ENCODE data around the gene FIBCD1.

The FIBCD1 gene

GRCh38 chr9:130931508-130932254, 7.4 kb downstream of the FIBCD1 start:
- DNase-seq (ENCODE audit: low read depth): no peak
- no peak overlapping the region for H3K4me3 ChIP-seq (ENCODE audit: low read depth, low read length)
- TF ChIP-seq, protein P1, sequence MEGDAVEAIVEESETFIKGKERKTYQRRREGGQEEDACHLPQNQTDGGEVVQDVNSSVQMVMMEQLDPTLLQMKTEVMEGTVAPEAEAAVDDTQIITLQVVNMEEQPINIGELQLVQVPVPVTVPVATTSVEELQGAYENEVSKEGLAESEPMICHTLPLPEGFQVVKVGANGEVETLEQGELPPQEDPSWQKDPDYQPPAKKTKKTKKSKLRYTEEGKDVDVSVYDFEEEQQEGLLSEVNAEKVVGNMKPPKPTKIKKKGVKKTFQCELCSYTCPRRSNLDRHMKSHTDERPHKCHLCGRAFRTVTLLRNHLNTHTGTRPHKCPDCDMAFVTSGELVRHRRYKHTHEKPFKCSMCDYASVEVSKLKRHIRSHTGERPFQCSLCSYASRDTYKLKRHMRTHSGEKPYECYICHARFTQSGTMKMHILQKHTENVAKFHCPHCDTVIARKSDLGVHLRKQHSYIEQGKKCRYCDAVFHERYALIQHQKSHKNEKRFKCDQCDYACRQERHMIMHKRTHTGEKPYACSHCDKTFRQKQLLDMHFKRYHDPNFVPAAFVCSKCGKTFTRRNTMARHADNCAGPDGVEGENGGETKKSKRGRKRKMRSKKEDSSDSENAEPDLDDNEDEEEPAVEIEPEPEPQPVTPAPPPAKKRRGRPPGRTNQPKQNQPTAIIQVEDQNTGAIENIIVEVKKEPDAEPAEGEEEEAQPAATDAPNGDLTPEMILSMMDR (conservative IDR thresholded peaks at IDR 0.05; ENCODE audit: low read depth, low read length): no peak

GRCh38 chr9:130930804-130931349, 8.2 kb downstream of the FIBCD1 start:
- DNase-seq (ENCODE audit: low read depth): no peak

GRCh38 chr9:130930132-130930803, 8.8 kb downstream of the FIBCD1 start:
- TF ChIP-seq, protein P1 (conservative IDR thresholded peaks at IDR 0.05; ENCODE audit: low read depth, low read length): no peak
- no peak overlapping the region for H3K4me3 ChIP-seq (ENCODE audit: low read depth, low read length)
- DNase-seq (ENCODE audit: low read depth): no peak

More at GRCh38 chr9:130930804-130931349, 8.2 kb downstream of the FIBCD1 start:
- TF ChIP-seq, protein P1 (conservative IDR thresholded peaks at IDR 0.05; ENCODE audit: low read depth, low read length): no peak
- H3K4me3 ChIP-seq (ENCODE audit: low read depth, low read length): no peak overlapping the region

- TF ChIP-seq, protein P1 (conservative IDR thresholded peaks at IDR 0.05; ENCODE audit: low read depth, low read length): no peak
- no peak overlapping the region for H3K4me3 ChIP-seq (ENCODE audit: low read depth, low read length)
- DNase-seq (ENCODE audit: low read depth): no peak
Measured at GRCh38 chr9:130929571-130930038, 9.4 kb downstream of the FIBCD1 start.

DNA sequence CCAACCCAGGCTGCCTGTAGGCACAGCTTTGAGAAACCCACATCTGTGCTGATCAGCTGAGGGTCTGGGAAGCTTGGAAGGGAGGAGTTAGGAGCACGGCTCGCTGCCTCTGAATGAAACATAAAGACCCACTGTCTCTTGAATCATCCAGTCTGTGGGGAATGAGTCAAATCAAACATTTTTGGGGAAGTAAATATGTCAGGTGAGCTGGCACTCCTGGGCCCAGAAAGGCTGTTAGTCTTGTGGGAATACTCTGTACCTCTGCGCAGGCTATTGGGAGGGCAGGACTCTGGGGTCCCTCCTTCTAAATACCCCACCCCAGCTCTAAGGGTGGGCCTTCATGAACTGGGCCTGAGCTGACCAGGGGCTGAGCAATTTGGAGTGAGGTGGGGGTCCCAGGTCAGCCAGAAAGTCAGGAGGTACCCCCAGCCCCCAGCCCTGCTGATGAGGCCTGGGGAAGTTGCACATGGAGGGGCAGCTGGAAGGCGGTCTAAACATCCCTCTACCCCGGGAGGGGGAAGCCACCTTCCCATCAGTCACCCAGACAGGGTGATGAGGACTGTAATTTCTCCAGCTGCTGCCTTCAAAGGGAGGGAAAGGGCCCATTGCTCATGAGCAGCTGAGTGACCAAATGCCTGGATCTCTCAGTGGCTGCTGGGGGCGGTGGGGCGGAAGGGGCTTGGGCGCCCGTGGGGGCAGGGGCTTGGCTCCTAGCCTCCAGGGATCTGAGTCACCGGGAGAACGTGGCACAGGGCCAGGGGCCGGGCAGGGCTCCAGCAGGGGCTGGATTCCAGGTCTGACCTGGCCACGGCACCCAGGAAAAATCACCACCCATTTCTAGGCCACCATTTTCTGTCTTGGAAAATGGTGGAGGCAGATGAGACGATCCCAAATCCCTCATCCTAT, 10.8 kb downstream of the FIBCD1 start:
- TF ChIP-seq, protein P1 (conservative IDR thresholded peaks at IDR 0.05; ENCODE audit: low read depth, low read length): no peak
- no peak overlapping the region for H3K4me3 ChIP-seq (ENCODE audit: low read depth, low read length)
- DNase-seq (ENCODE audit: low read depth): peak; percentile 42

GRCh38 chr9:130927338-130927737, 11.7 kb downstream of the FIBCD1 start:
- no peak overlapping the region for H3K4me3 ChIP-seq (ENCODE audit: low read depth, low read length)
- no peak for DNase-seq (ENCODE audit: low read depth)
- TF ChIP-seq, protein P1 (conservative IDR thresholded peaks at IDR 0.05; ENCODE audit: low read depth, low read length): no peak

Data from choroid plexus epithelial cell (primary cell).